Left lung (tissue), 10 donors: Measurements from ENCODE around the gene FGF18. TPM values are rescaled to one million over a fixed set of nuclear protein-coding genes. Genes with fewer than 3 reads are reported as not detected.

Source experiments
- ATAC-seq: fragments of 200-7000 bp; cut with Tn5 transposase; one replicate; pipeline ENCODE4 v1.9.1; 2020; ENCODE audit warnings: moderate library complexity
- DNase-seq, 4 donors: peaks; one replicate each; pipeline ENCODE4 v3.0.0-alpha.2; 2013 to 2020
- H3K27ac ChIP-seq, 2 donors: fragments of 200-600 bp; sonication (generic) in 1 of 2; one replicate each; pipeline versions ENCODE4 v1.5.0 to v1.8.0; 2020 to 2021
- H3K27me3 ChIP-seq, 2 donors: fragments of 200-600 bp; sonication (generic) in 1 of 2; one replicate each; pipeline versions ENCODE4 v1.5.0 to v1.8.0; 2020 to 2021
- H3K36me3 ChIP-seq, 2 donors: fragments of 200-600 bp; sonication (generic) in 1 of 2; one replicate each; pipeline versions ENCODE4 v1.5.0 to v1.8.0; 2020 to 2021
- H3K4me1 ChIP-seq, 2 donors: fragments of 200-600 bp; one replicate each; pipeline ENCODE4 v1.8.0; 2021
- H3K4me3 ChIP-seq, 2 donors: fragments of 200-600 bp; sonication (generic) in 1 of 2; one replicate each; pipeline versions ENCODE4 v1.5.0 to v1.8.0; 2020 to 2021; ENCODE audit warnings: mild to moderate bottlenecking in 1 of 2
- H3K9me3 ChIP-seq, 2 donors: fragments of 200-600 bp; sonication (generic) in 1 of 2; one replicate each; pipeline versions ENCODE4 v1.5.0 to v1.8.0; 2020 to 2021
- intact Hi-C, 2 donors: fragments of 100-400 bp; cut with DNase I; formaldehyde crosslinking; loops; one replicate each; pipeline versions ENCODE4 v1.11.2 to v1.14.2; 2022
- polyA plus RNA-seq, 6 donors: library from polyadenylated mRNA; unstranded; fragments of 120-200 nt; gene quantifications; one replicate each; pipeline ENCODE4 v1.2.1, GENCODE V29; 2013; ENCODE audit not compliant: insufficient read length in 6 of 6
- total RNA-seq, 2 donors: library from RNA; stranded (reverse); fragmentation: NEBNext Ultra II Directional; extraction: Animal tissue kit (Norgen Biotek cat#: 25700); gene quantifications; one replicate each; pipeline ENCODE4 v1.2.1, GENCODE V29; 2021
- TF ChIP-seq, protein P1 (sequence below), 2 donors: fragments of 200-600 bp; sonication (generic) in 1 of 2; IDR thresholded peaks; one replicate each; pipeline versions ENCODE4 v1.5.0 to v1.8.0; 2021; ENCODE audit warnings: antibody characterized with exemption in 2 of 2
- donor health status: DM: no; HTN: yes; CAD: no.
- donor health status: DM: no; HTN: no; CAD: no.

FGF18 gene
- total and polyA plus RNA-seq, 8 donors = 2.3 to 12.2 (median 5.9) TPM

DNA sequence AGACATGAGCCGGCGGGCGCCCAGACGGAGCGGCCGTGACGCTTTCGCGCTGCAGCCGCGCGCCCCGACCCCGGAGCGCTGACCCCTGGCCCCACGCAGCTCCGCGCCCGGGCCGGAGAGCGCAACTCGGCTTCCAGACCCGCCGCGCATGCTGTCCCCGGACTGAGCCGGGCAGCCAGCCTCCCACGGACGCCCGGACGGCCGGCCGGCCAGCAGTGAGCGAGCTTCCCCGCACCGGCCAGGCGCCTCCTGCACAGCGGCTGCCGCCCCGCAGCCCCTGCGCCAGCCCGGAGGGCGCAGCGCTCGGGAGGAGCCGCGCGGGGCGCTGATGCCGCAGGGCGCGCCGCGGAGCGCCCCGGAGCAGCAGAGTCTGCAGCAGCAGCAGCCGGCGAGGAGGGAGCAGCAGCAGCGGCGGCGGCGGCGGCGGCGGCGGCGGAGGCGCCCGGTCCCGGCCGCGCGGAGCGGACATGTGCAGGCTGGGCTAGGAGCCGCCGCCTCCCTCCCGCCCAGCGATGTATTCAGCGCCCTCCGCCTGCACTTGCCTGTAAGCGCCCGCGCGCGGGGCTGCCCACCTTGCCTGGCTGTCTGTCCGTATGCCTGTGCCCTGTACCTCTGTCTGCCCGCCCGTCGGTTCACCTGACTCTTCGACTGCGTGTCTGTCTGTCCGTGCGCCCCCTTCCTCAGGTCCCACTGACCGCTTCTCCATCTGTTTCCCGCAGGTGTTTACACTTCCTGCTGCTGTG is 412 bp downstream of the FGF18 start:
- TF ChIP-seq, protein P1, sequence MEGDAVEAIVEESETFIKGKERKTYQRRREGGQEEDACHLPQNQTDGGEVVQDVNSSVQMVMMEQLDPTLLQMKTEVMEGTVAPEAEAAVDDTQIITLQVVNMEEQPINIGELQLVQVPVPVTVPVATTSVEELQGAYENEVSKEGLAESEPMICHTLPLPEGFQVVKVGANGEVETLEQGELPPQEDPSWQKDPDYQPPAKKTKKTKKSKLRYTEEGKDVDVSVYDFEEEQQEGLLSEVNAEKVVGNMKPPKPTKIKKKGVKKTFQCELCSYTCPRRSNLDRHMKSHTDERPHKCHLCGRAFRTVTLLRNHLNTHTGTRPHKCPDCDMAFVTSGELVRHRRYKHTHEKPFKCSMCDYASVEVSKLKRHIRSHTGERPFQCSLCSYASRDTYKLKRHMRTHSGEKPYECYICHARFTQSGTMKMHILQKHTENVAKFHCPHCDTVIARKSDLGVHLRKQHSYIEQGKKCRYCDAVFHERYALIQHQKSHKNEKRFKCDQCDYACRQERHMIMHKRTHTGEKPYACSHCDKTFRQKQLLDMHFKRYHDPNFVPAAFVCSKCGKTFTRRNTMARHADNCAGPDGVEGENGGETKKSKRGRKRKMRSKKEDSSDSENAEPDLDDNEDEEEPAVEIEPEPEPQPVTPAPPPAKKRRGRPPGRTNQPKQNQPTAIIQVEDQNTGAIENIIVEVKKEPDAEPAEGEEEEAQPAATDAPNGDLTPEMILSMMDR (IDR thresholded peaks at IDR 0.05) = no peak
- no peaks in the 10 kb centered on the region for H3K36me3 ChIP-seq
- DNase-seq = peak in 1 of 4 donors; percentile 30
- H3K4me3 ChIP-seq = peak overlapping the region; percentile 33 to 34
- H3K27me3 ChIP-seq = peaks cover 0 to 43% of the 10 kb centered on the region in 2 donors
- H3K4me1 ChIP-seq = peaks cover 14 to 29% of the 10 kb centered on the region in 2 donors
- H3K27ac ChIP-seq = no peak overlapping the region
- no peaks in the 10 kb centered on the region for H3K9me3 ChIP-seq
- intact Hi-C loops = no loop called here
- ATAC-seq = peak; percentile 10

DNA sequence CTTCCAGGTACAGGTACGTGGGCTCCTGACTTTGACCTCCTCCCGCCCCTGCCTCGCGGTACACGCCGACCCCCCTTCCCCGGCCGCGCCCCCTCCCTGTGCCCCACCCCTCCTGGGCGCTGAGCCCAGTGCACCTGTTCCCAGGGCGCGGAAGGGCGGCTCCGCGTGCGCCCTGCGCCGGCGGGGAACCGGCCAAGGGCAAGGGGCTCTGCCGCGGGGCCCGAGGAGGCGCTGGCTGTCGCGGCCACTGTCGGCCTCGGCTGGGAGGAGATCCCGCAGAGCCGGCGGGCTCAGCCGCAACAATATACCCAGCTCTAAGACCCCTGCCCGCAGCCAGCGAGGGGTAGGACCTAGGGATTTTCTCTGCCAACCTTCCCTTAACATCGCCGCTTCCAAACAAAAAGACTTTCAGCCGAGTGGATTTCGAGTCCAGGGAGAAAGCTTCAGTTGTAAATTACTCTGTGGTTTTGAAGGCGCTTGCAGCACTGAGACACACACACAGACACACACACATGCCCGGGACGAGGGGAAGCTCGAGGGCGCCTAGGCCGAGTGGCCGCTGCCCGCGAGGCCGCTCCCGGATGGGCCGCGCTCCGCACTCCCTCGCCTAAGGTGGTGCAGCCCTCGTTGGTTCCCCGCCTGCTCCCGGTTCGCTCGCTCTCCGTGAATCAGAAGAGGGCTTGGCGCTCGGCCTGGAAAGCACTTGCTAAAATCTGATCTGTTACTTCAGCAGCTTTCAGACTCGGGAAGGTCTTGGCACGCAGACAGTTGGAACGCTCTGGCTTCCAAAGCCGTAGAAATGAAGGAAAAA is 1.2 kb downstream of the FGF18 start:
- ATAC-seq = peak; percentile 63
- DNase-seq = peak in 3 of 4 donors; percentile 85 to 93 (median 85)
- Histone ChIP-seq H3K4me3 (peak overlapping the region; percentile 33 to 34), H3K4me1 (peaks cover 14 to 29% of the 10 kb centered on the region in 2 donors), H3K9me3 (no peaks in the 10 kb centered on the region), H3K36me3 (no peaks in the 10 kb centered on the region), H3K27me3 (peaks cover 0 to 43% of the 10 kb centered on the region in 2 donors), H3K27ac (no peak overlapping the region)
- TF ChIP-seq, protein P1 (IDR thresholded peaks at IDR 0.05) = no peak
- intact Hi-C loops = no loop called here

- TF ChIP-seq, protein P1 (IDR thresholded peaks at IDR 0.05) = no peak
- no peaks in the 10 kb centered on the region for H3K9me3 ChIP-seq
- peaks cover 0 to 43% of the 10 kb centered on the region in 2 donors for H3K27me3 ChIP-seq
- intact Hi-C loops = no loop called here
- ATAC-seq = no peak
- H3K27ac ChIP-seq = no peak overlapping the region
- DNase-seq = no peak
- peaks cover 14 to 29% of the 10 kb centered on the region in 2 donors for H3K4me1 ChIP-seq
- H3K4me3 ChIP-seq = no peak overlapping the region
- no peaks in the 10 kb centered on the region for H3K36me3 ChIP-seq
These were observed 2.1 kb downstream of the FGF18 start for GRCh38 chr5:171421331-171422262.

DNA sequence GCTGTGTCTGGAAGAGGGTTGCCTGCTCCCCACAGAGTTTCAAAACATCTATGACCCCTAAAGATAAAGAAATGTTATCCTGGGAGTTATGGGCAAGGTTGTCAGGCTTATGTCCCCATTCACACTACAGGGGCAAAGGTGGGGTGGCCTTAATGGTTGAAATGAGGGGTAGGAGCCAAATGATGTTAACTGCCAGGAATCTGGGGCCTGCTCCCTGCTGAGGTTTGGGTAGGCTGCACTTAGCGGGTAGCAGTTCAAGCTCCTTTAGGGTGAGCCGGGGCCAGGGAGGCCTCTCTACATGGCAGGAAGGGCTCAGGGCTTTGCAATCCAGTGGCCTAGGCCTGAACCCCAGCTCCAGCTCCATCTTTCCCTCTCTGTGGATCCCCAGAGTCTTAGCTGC is 3.0 kb downstream of the FGF18 start:
- ATAC-seq (no peak), DNase-seq (no peak)
- TF ChIP-seq, protein P1 (IDR thresholded peaks at IDR 0.05) = no peak
- H3K36me3 ChIP-seq = no peaks in the 10 kb centered on the region
- no peak overlapping the region for H3K27ac ChIP-seq
- H3K27me3 ChIP-seq = peaks cover 0 to 43% of the 10 kb centered on the region in 2 donors
- no peaks in the 10 kb centered on the region for H3K9me3 ChIP-seq
- peaks cover 14 to 29% of the 10 kb centered on the region in 2 donors for H3K4me1 ChIP-seq
- H3K4me3 ChIP-seq = no peak overlapping the region
- intact Hi-C loops = no loop called here
